PC-9 (cell line): ENCODE data around the gene SALL3.

Experiments used
- EZH2 ChIP-seq: fragments of 200-600 bp; sonication (generic); IDR thresholded peaks from 2 replicates; pipeline ENCODE4 v1.8.0; 2017; ENCODE audit warnings: antibody characterized with exemption, low read depth
- TF ChIP-seq, protein P1 (sequence below): fragments of 200-600 bp; sonication (generic); conservative IDR thresholded peaks from 2 replicates; pipeline ENCODE4 v1.6.1; 2017; ENCODE audit warnings: mixed run types, antibody characterized with exemption, mild to moderate bottlenecking, moderate library complexity

- TF ChIP-seq EZH2: no peak
- TF ChIP-seq, protein P1, sequence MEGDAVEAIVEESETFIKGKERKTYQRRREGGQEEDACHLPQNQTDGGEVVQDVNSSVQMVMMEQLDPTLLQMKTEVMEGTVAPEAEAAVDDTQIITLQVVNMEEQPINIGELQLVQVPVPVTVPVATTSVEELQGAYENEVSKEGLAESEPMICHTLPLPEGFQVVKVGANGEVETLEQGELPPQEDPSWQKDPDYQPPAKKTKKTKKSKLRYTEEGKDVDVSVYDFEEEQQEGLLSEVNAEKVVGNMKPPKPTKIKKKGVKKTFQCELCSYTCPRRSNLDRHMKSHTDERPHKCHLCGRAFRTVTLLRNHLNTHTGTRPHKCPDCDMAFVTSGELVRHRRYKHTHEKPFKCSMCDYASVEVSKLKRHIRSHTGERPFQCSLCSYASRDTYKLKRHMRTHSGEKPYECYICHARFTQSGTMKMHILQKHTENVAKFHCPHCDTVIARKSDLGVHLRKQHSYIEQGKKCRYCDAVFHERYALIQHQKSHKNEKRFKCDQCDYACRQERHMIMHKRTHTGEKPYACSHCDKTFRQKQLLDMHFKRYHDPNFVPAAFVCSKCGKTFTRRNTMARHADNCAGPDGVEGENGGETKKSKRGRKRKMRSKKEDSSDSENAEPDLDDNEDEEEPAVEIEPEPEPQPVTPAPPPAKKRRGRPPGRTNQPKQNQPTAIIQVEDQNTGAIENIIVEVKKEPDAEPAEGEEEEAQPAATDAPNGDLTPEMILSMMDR: no peak
These were observed 11.9 kb upstream of the SALL3 start for GRCh38 chr18:78967692-78968091.
